ENCODE data around the gene RPS14. TPM values are rescaled to one million over a fixed set of nuclear protein-coding genes. Genes with fewer than 3 reads are reported as not detected.

The RPS14 gene
- total and polyA plus RNA-seq, 2 of the 8 experiments (the other 6 are each of a cell fraction or from before 2014, with no cell fraction given), result 2,548 to 6,423 TPM

DNA sequence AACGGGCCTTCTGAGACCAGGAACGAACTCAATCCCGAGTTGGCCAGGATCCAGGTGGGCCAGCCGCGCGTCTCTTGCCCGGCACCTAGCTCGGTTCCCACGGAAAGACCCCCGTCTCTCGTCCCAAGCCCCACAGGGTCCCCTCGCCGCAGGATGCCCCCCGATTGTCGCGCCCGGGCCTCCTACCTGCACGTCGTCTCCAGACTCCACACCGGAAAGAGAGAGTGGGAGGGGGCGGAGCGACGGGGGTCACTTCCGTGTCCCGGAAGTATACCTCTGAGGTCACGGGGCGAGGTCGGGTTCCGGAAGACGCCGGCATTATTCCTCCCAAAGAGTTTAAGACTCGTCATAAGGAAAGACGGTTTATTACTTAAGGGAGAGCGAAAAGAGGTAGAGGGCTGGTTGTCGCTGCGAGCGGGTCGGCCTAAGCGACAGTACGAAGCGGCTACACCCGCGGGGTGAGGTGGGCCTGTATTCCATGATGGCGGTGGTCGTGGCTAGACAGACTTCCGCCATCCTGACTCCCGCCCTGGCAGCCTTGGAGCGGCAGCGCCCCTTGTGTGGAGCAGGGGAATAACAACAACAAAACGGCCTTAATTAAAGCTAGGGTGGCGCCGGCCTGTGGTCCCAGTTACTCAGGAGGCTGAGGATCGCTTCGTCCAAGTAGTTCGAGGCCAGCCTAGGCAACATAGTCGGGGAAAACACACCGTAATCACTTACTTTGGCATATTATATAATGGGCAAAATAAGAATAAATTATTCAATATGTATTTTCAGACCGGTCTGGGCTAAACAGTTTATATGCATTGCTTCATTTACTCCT, at the start of gene RPS14 (continued):
- no peak for TF ChIP-seq BCL11A (IDR thresholded peaks at IDR 0.05; ENCODE audit: low read depth in 2 of 2, low read length in 2 of 2)
- no peak for TF ChIP-seq CBX5 (IDR thresholded peaks at IDR 0.05; ENCODE audit: low read depth, low read length)
- no peak for TF ChIP-seq SIRT6 (IDR thresholded peaks at IDR 0.05; ENCODE audit: low read length)
- TF ChIP-seq TAF7 (optimal IDR thresholded peaks at IDR 0.05; ENCODE audit: borderline replicate concordance, low read depth, low read length), result peak; percentile 96
- TF ChIP-seq KDM5A (IDR thresholded peaks at IDR 0.05; ENCODE audit: low read length), result no peak; the same call in 1 of the 2 replicates
- no peak for TF ChIP-seq HDAC6 (IDR thresholded peaks at IDR 0.05; ENCODE audit: low read depth, low read length)
- TF ChIP-seq KDM1A (IDR thresholded peaks at IDR 0.05; ENCODE audit: borderline replicate concordance, low read length), result peak; percentile 74
- peak; percentile 93 for TF ChIP-seq KDM4A (IDR thresholded peaks at IDR 0.05; ENCODE audit: low read depth, low read length, severe bottlenecking)
- no peak for TF ChIP-seq ZNF274 (IDR thresholded peaks at IDR 0.05; ENCODE audit: borderline replicate concordance, extremely low read depth, low read length)
- TF ChIP-seq SAP30 (IDR thresholded peaks at IDR 0.05; ENCODE audit: insufficient read depth, insufficient replicate concordance, low read length), result no peak
- peak; percentile 57; the same call in 1 of the 2 replicates for TF ChIP-seq RBBP5 (IDR thresholded peaks at IDR 0.05; ENCODE audit: borderline replicate concordance, low read depth, low read length)
- TF ChIP-seq, protein P1, sequence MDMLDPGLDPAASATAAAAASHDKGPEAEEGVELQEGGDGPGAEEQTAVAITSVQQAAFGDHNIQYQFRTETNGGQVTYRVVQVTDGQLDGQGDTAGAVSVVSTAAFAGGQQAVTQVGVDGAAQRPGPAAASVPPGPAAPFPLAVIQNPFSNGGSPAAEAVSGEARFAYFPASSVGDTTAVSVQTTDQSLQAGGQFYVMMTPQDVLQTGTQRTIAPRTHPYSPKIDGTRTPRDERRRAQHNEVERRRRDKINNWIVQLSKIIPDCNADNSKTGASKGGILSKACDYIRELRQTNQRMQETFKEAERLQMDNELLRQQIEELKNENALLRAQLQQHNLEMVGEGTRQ (IDR thresholded peaks at IDR 0.05; ENCODE audit: low read length), result peak; percentile 56; the same call in 1 of the 2 replicates
- no peak for TF ChIP-seq CHD1 (IDR thresholded peaks at IDR 0.05; ENCODE audit: low read depth, low read length)
- TF ChIP-seq, protein P2, sequence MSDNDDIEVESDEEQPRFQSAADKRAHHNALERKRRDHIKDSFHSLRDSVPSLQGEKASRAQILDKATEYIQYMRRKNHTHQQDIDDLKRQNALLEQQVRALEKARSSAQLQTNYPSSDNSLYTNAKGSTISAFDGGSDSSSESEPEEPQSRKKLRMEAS (IDR thresholded peaks at IDR 0.05), result peak; percentile 57; the same call in 1 of the 2 replicates
- peak; percentile 33 to 46; a peak in 3 of 4 replicates for TF ChIP-seq RAD21 (IDR thresholded peaks at IDR 0.05 in 1 of 2, conservative IDR thresholded peaks at IDR 0.05 in 1 of 2; ENCODE audit: low read depth in 2 of 2, low read length in 2 of 2)
- peak; percentile 96 for TF ChIP-seq YY1 (IDR thresholded peaks at IDR 0.05; ENCODE audit: low read depth, low read length)
- peak; percentile 95; the same call in 1 of the 2 replicates for TF ChIP-seq POLR2AphosphoS5 (IDR thresholded peaks at IDR 0.05; ENCODE audit: low read depth, low read length)
- TF ChIP-seq RXRA (IDR thresholded peaks at IDR 0.05; ENCODE audit: insufficient read depth, low read depth, low read length), result no peak
- TF ChIP-seq CBX8 (IDR thresholded peaks at IDR 0.05; ENCODE audit: borderline replicate concordance, low read depth, low read length), result no peak
- TF ChIP-seq EP300 (IDR thresholded peaks at IDR 0.05; ENCODE audit: borderline replicate concordance in 1 of 2, low read depth in 2 of 2, low read length in 2 of 2), result peak in 1 of 2 experiments; percentile 21; a peak in 1 of 3 replicates
- no peak; the same call in 1 of the 2 replicates for TF ChIP-seq SP4 (IDR thresholded peaks at IDR 0.05; ENCODE audit: low read length)
